CD14-positive monocyte (primary cell): ENCODE results near the gene KLLN. TPM values are rescaled to one million over a fixed set of nuclear protein-coding genes. Genes with fewer than 3 reads are reported as not detected.
"Not testable (repeated sequence)": the region's sequence is repeated elsewhere in the genome, so short reads cannot be mapped to it uniquely, and the experiment has no call there.

Experiments
- DNase-seq, 3 donors: peaks; one replicate each; pipeline ENCODE4 v3.0.0-alpha.2; 2011 to 2022
- H2AFZ ChIP-seq: 2 replicates; pipeline ENCODE4 v1.6.0; 2012; ENCODE audit warnings: mild to moderate bottlenecking, low read depth, low read length, inconsistent platforms; ENCODE audit not compliant: insufficient read depth, poor library complexity, severe bottlenecking
- H3K27ac ChIP-seq, 2 donors: 1 replicate in 1 of 2; 2 replicates in 1 of 2; pipeline ENCODE4 v1.5.1; 2012 to 2013; ENCODE audit warnings: low read length in 2 of 2, control low read depth in 1 of 2, inconsistent platforms in 1 of 2, low read depth in 1 of 2, mild to moderate bottlenecking in 1 of 2
- H3K27me3 ChIP-seq, 2 donors: one replicate each; pipeline versions ENCODE4 v1.6.0 to v1.6.1; 2011 to 2013; ENCODE audit warnings: low read length in 2 of 2; ENCODE audit not compliant: control insufficient read depth in 2 of 2, insufficient read depth in 2 of 2
- H3K36me3 ChIP-seq, 2 donors: replicated peaks in 1 of 2; 1 replicate in 1 of 2; 2 replicates in 1 of 2; pipeline versions ENCODE4 v1.5.1 to v1.6.1; 2012 to 2013; ENCODE audit warnings: low read length in 2 of 2, control low read depth in 1 of 2, inconsistent platforms in 1 of 2, mild to moderate bottlenecking in 1 of 2; ENCODE audit not compliant: insufficient read depth in 2 of 2, control insufficient read depth in 1 of 2
- H3K4me1 ChIP-seq, 2 donors: 1 replicate in 1 of 2; 2 replicates in 1 of 2; pipeline versions ENCODE4 v1.5.1 to v1.6.1; 2012 to 2013; ENCODE audit warnings: low read length in 2 of 2, control low read depth in 1 of 2, inconsistent platforms in 1 of 2, mild to moderate bottlenecking in 1 of 2, moderate library complexity in 1 of 2; ENCODE audit not compliant: insufficient read depth in 2 of 2, control insufficient read depth in 1 of 2
- H3K4me2 ChIP-seq: replicated peaks from 2 replicates; pipeline ENCODE3; 2012; ENCODE audit warnings: low read length, moderate library complexity, mild to moderate bottlenecking; ENCODE audit not compliant: poor library complexity, severe bottlenecking; ENCODE audit errors: extremely low read depth
- H3K4me3 ChIP-seq, 3 experiments: fragments of 200-600 bp in 1 of 3; sonication (generic) in 1 of 3; replicated peaks in 1 of 3; 1 replicate in 2 of 3; 2 replicates in 1 of 3; pipeline ENCODE4 v1.5.1; 2011 to 2013; ENCODE audit warnings: low read length in 3 of 3, mild to moderate bottlenecking in 3 of 3, control low read depth in 2 of 3, low read depth in 2 of 3, inconsistent platforms in 1 of 3, moderate library complexity in 1 of 3
- H3K79me2 ChIP-seq: 2 replicates; pipeline ENCODE4 v1.6.0; 2012; ENCODE audit warnings: mild to moderate bottlenecking, control low read depth, inconsistent platforms, low read length, moderate library complexity; ENCODE audit not compliant: insufficient read depth
- H3K9ac ChIP-seq: 2 replicates; pipeline ENCODE4 v1.6.0; 2017; ENCODE audit warnings: low read length, mild to moderate bottlenecking; ENCODE audit not compliant: insufficient read depth, poor library complexity, severe bottlenecking
- H3K9me3 ChIP-seq, 2 donors: replicated peaks in 1 of 2; 1 replicate in 1 of 2; 2 replicates in 1 of 2; pipeline versions ENCODE4 v1.5.1 to v1.6.1; 2012 to 2013; ENCODE audit warnings: low read length in 2 of 2, control low read depth in 1 of 2; ENCODE audit not compliant: control insufficient read depth in 1 of 2, insufficient read depth in 1 of 2
- H4K20me1 ChIP-seq: 2 replicates; pipeline ENCODE4 v1.6.0; 2012; ENCODE audit warnings: mild to moderate bottlenecking, low read length, control low read depth, moderate library complexity; ENCODE audit not compliant: insufficient read depth
- H3K27ac Mint-ChIP-seq, 7 donors: one replicate each; pipeline ENCODE4 v1.8.0; 2020; ENCODE audit warnings: mild to moderate bottlenecking in 7 of 7, mixed read lengths in 7 of 7, moderate library complexity in 6 of 7, inconsistent platforms in 2 of 7
- H3K27me3 Mint-ChIP-seq, 3 donors: one replicate each; pipeline ENCODE4 v1.8.0; 2021 to 2022; ENCODE audit warnings: low read depth in 3 of 3, mild to moderate bottlenecking in 3 of 3, mixed read lengths in 3 of 3, moderate library complexity in 3 of 3, inconsistent platforms in 1 of 3
- H3K36me3 Mint-ChIP-seq, 2 donors: one replicate each; pipeline ENCODE4 v1.8.0; 2020; ENCODE audit warnings: mixed read lengths in 2 of 2, inconsistent platforms in 1 of 2, mild to moderate bottlenecking in 1 of 2
- H3K4me1 Mint-ChIP-seq: one replicate; pipeline ENCODE4 v1.8.0; 2020; ENCODE audit warnings: mild to moderate bottlenecking, mixed read lengths
- H3K4me3 Mint-ChIP-seq, 2 donors: one replicate each; pipeline ENCODE4 v1.8.0; 2020; ENCODE audit warnings: mild to moderate bottlenecking in 2 of 2, mixed read lengths in 2 of 2, moderate library complexity in 1 of 2
- H3K9me3 Mint-ChIP-seq, 7 donors: one replicate each; pipeline ENCODE4 v1.8.0; 2020 to 2022; ENCODE audit warnings: mixed read lengths in 7 of 7, mild to moderate bottlenecking in 6 of 7, moderate library complexity in 6 of 7, inconsistent platforms in 2 of 7
- CTCF ChIP-seq: fragments of 200-600 bp; IDR thresholded peaks from one replicate; pipeline ENCODE4 v1.8.0; 2022; ENCODE audit warnings: antibody characterized with exemption, mild to moderate bottlenecking
- WGBS: methylation state at CpG from one replicate; pipeline ENCODE4 v1.1.5; 2013; ENCODE audit warnings: missing lambda C conversion rate; ENCODE audit not compliant: insufficient coverage; 5-methylcytosine and 5-hydroxymethylcytosine counted together
- intact Hi-C, 2 donors: fragments of 100-400 bp; cut with micrococcal nuclease; formaldehyde crosslinking; loops; one replicate each; pipeline versions ENCODE4 v1.15.0 to v1.15.1; 2023
- polyA plus RNA-seq, 3 donors: library from polyadenylated mRNA; depleted of rRNA in 1 of 3; unstranded in 2 of 3; stranded (reverse) in 1 of 3; fragments of 300-500 nt in 2 of 3; fragments of >200 nt in 1 of 3; fragmentation: Illumina TruSeq in 2 of 3; gene quantifications; 1 replicate in 2 of 3; 2 replicates in 1 of 3; pipeline ENCODE4 v1.2.3, GENCODE V29; 2012 to 2021

KLLN gene
- polyA plus RNA-seq, 3 donors: 0.11 to 0.23 (median 0.12) TPM

- no peak overlapping the region for H3K9ac ChIP-seq
- peaks cover 71% of the 10 kb centered on the region for H3K4me1 Mint-ChIP-seq
- H3K36me3 ChIP-seq: peaks cover 3 to 9% of the 10 kb centered on the region in 2 donors
- H3K79me2 ChIP-seq: peaks cover 100% of the 10 kb centered on the region
- H3K27me3 Mint-ChIP-seq: no peaks in the 10 kb centered on the region
- peaks cover 26 to 73% of the 10 kb centered on the region in 2 donors for H3K4me1 ChIP-seq
- no peak overlapping the region for H3K4me2 ChIP-seq
- no peak overlapping the region for H3K4me3 Mint-ChIP-seq
- intact Hi-C loops: no loop called here
- no peak overlapping the region for H3K4me3 ChIP-seq
- no peak for DNase-seq
- peaks cover 100% of the 10 kb centered on the region for H4K20me1 ChIP-seq
- peak overlapping the region in 1 of 7 donors; percentile 52 for H3K27ac Mint-ChIP-seq
- peaks cover 13 to 19% of the 10 kb centered on the region in 2 donors for H3K36me3 Mint-ChIP-seq
- H3K27ac ChIP-seq: peak overlapping the region in 1 of 2 donors; percentile 44
- no peaks in the 10 kb centered on the region for H3K9me3 Mint-ChIP-seq
- no peaks in the 10 kb centered on the region for H3K9me3 ChIP-seq
- TF ChIP-seq CTCF: no peak
- H3K27me3 ChIP-seq: no peaks in the 10 kb centered on the region
- 100% methylated on average over 3 of the region's 6 CpGs for whole genome bisulfite sequencing
- no peak overlapping the region for H2AFZ ChIP-seq
These were observed 9.5 kb upstream of the KLLN start for GRCh38 chr10:87872828-87873227.

GRCh38 chr10:87869773-87870551 is 6.6 kb upstream of the KLLN start:
- H4K20me1 ChIP-seq: peaks cover 100% of the 10 kb centered on the region
- H3K4me3 ChIP-seq: peak overlapping the region in 1 of 3 experiments; percentile 34
- H3K36me3 ChIP-seq: peaks cover 0 to 6% of the 10 kb centered on the region in 2 donors
- H3K27me3 Mint-ChIP-seq: no peaks in the 10 kb centered on the region
- intact Hi-C loops: loop anchor here in 1 of 2 donors (10.0 kb wide), 2 partner anchors 515 to 685 kb away; no protein-coding TSS in a partner anchor
- no peak overlapping the region for H3K9ac ChIP-seq
- H3K4me1 ChIP-seq: peaks cover 26 to 71% of the 10 kb centered on the region in 2 donors
- H3K9me3 ChIP-seq: no peaks in the 10 kb centered on the region
- H2AFZ ChIP-seq: no peak overlapping the region
- H3K27ac ChIP-seq: peak overlapping the region in 1 of 2 donors; percentile 59
- DNase-seq: peak in 1 of 3 donors; percentile 32
- peaks cover 15% of the 10 kb centered on the region in 2 donors for H3K36me3 Mint-ChIP-seq
- no CpG with 5 or more reads among the region's 3 CpGs for WGBS
- H3K9me3 Mint-ChIP-seq: no peaks in the 10 kb centered on the region
- no peaks in the 10 kb centered on the region for H3K27me3 ChIP-seq
- H3K4me2 ChIP-seq: peak overlapping the region; percentile 97
- H3K4me1 Mint-ChIP-seq: peaks cover 66% of the 10 kb centered on the region
- H3K27ac Mint-ChIP-seq: peak overlapping the region in 2 of 7 donors; percentile 3 to 58
- no peak overlapping the region for H3K4me3 Mint-ChIP-seq
- TF ChIP-seq CTCF: no peak
- H3K79me2 ChIP-seq: peaks cover 100% of the 10 kb centered on the region

GRCh38 chr10:87869139-87869538 is 5.8 kb upstream of the KLLN start:
- peaks cover 100% of the 10 kb centered on the region for H4K20me1 ChIP-seq
- not testable (repeated sequence) for H3K36me3 ChIP-seq, H3K9me3 Mint-ChIP-seq, H3K27me3 ChIP-seq, H3K27me3 Mint-ChIP-seq, H3K9me3 ChIP-seq, DNase-seq, H2AFZ ChIP-seq
- H3K27ac ChIP-seq: peak overlapping the region in 1 of 2 donors; percentile 93
- peaks cover 100% of the 10 kb centered on the region for H3K79me2 ChIP-seq
- peaks cover 24 to 65% of the 10 kb centered on the region in 2 donors for H3K4me1 ChIP-seq
- Mint-ChIP-seq H3K4me1 (peaks cover 61% of the 10 kb centered on the region), H3K27ac (peak overlapping the region in 3 of 7 donors; percentile 30 to 86 (median 56)), H3K4me3 (peak overlapping the region; percentile 43 to 88), H3K36me3 (peaks cover 15% of the 10 kb centered on the region in 2 donors)
- intact Hi-C loops: loop anchor here in 1 of 2 donors (10.0 kb wide), 2 partner anchors 516 to 686 kb away; no protein-coding TSS in a partner anchor
- H3K9ac ChIP-seq: peak overlapping the region; percentile 16
- H3K4me2 ChIP-seq: peak overlapping the region; percentile 97
- H3K4me3 ChIP-seq: peak overlapping the region in 2 of 3 experiments; percentile 86 to 97
- no CpG with 5 or more reads among the region's 9 CpGs for WGBS
